GM12873 (cell line): ENCODE data around the gene WDR1.

Experiments
- CTCF ChIP-seq: IDR thresholded peaks from 2 replicates; pipeline ENCODE4 v1.5.1; 2012; ENCODE audit warnings: low read depth, mild to moderate bottlenecking, moderate library complexity, low read length, control low read depth; ENCODE audit not compliant: insufficient read depth; ENCODE audit errors: missing control alignments

Gene WDR1

GRCh38 chr4:10099499-10100325, 16.9 kb downstream of the WDR1 start:
- no peak for TF ChIP-seq CTCF

GRCh38 chr4:10098780-10099160, 17.8 kb downstream of the WDR1 start:
- no peak for TF ChIP-seq CTCF

GRCh38 chr4:10097906-10098779, 18.5 kb downstream of the WDR1 start:
- no peak for TF ChIP-seq CTCF

- no peak for TF ChIP-seq CTCF
Observed at GRCh38 chr4:10096978-10097335, 19.6 kb downstream of the WDR1 start.

- TF ChIP-seq CTCF: no peak
Observed at GRCh38 chr4:10096201-10096977, 20.2 kb downstream of the WDR1 start.

- no peak for TF ChIP-seq CTCF
Observed at GRCh38 chr4:10095296-10095991, 21.2 kb downstream of the WDR1 start.

GRCh38 chr4:10094841-10095240, 21.8 kb downstream of the WDR1 start:
- TF ChIP-seq CTCF: no peak
